ENCODE measurements around the gene KRT72.

DNA sequence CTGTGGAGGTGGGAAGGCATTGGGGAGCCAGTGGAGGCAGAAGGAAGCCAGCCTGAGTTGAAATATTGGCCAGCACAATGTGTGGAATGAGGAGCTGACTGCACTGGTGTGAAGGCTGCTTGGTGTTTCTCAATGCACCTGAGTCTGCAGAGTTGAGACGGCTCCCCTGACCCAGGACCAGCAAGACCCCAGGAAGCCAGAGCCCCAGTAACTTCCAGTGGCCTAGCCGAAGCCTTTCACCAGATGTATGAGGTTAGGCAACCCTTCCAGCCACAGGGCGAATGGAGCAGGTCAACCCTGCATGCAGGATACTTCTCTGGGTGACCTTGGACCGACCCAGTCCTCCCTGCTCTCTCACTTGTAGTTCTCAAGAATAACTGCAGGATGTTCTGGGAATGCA lies 30.0 kb upstream of the KRT72 start:
- TF ChIP-seq, protein P1, sequence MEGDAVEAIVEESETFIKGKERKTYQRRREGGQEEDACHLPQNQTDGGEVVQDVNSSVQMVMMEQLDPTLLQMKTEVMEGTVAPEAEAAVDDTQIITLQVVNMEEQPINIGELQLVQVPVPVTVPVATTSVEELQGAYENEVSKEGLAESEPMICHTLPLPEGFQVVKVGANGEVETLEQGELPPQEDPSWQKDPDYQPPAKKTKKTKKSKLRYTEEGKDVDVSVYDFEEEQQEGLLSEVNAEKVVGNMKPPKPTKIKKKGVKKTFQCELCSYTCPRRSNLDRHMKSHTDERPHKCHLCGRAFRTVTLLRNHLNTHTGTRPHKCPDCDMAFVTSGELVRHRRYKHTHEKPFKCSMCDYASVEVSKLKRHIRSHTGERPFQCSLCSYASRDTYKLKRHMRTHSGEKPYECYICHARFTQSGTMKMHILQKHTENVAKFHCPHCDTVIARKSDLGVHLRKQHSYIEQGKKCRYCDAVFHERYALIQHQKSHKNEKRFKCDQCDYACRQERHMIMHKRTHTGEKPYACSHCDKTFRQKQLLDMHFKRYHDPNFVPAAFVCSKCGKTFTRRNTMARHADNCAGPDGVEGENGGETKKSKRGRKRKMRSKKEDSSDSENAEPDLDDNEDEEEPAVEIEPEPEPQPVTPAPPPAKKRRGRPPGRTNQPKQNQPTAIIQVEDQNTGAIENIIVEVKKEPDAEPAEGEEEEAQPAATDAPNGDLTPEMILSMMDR (IDR thresholded peaks at IDR 0.05; ENCODE audit: low read depth, low read length, missing input control): no peak
- no peak for TF ChIP-seq FOXA1 (IDR thresholded peaks at IDR 0.05)
- TF ChIP-seq, protein P2, sequence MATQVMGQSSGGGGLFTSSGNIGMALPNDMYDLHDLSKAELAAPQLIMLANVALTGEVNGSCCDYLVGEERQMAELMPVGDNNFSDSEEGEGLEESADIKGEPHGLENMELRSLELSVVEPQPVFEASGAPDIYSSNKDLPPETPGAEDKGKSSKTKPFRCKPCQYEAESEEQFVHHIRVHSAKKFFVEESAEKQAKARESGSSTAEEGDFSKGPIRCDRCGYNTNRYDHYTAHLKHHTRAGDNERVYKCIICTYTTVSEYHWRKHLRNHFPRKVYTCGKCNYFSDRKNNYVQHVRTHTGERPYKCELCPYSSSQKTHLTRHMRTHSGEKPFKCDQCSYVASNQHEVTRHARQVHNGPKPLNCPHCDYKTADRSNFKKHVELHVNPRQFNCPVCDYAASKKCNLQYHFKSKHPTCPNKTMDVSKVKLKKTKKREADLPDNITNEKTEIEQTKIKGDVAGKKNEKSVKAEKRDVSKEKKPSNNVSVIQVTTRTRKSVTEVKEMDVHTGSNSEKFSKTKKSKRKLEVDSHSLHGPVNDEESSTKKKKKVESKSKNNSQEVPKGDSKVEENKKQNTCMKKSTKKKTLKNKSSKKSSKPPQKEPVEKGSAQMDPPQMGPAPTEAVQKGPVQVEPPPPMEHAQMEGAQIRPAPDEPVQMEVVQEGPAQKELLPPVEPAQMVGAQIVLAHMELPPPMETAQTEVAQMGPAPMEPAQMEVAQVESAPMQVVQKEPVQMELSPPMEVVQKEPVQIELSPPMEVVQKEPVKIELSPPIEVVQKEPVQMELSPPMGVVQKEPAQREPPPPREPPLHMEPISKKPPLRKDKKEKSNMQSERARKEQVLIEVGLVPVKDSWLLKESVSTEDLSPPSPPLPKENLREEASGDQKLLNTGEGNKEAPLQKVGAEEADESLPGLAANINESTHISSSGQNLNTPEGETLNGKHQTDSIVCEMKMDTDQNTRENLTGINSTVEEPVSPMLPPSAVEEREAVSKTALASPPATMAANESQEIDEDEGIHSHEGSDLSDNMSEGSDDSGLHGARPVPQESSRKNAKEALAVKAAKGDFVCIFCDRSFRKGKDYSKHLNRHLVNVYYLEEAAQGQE (IDR thresholded peaks at IDR 0.05): no peak
- TF ChIP-seq SP1 (IDR thresholded peaks at IDR 0.05): no peak
- TF ChIP-seq JUND (IDR thresholded peaks at IDR 0.05): no peak
- no peak for TF ChIP-seq NR2F2 (IDR thresholded peaks at IDR 0.05)
- TF ChIP-seq YY1 (IDR thresholded peaks at IDR 0.05): no peak
- TF ChIP-seq, protein P3, sequence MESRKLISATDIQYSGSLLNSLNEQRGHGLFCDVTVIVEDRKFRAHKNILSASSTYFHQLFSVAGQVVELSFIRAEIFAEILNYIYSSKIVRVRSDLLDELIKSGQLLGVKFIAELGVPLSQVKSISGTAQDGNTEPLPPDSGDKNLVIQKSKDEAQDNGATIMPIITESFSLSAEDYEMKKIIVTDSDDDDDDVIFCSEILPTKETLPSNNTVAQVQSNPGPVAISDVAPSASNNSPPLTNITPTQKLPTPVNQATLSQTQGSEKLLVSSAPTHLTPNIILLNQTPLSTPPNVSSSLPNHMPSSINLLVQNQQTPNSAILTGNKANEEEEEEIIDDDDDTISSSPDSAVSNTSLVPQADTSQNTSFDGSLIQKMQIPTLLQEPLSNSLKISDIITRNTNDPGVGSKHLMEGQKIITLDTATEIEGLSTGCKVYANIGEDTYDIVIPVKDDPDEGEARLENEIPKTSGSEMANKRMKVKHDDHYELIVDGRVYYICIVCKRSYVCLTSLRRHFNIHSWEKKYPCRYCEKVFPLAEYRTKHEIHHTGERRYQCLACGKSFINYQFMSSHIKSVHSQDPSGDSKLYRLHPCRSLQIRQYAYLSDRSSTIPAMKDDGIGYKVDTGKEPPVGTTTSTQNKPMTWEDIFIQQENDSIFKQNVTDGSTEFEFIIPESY (IDR thresholded peaks at IDR 0.05): no peak
- TF ChIP-seq, protein P4, sequence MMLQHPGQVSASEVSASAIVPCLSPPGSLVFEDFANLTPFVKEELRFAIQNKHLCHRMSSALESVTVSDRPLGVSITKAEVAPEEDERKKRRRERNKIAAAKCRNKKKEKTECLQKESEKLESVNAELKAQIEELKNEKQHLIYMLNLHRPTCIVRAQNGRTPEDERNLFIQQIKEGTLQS (IDR thresholded peaks at IDR 0.05): no peak
- TF ChIP-seq, protein P5, sequence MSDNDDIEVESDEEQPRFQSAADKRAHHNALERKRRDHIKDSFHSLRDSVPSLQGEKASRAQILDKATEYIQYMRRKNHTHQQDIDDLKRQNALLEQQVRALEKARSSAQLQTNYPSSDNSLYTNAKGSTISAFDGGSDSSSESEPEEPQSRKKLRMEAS (IDR thresholded peaks at IDR 0.05): no peak
- TF ChIP-seq RAD21 (IDR thresholded peaks at IDR 0.05): no peak
- no peak for TF ChIP-seq EGR1 (IDR thresholded peaks at IDR 0.05; ENCODE audit: low read depth in 2 of 2)
- no peak for TF ChIP-seq TAF1 (conservative IDR thresholded peaks at IDR 0.05)
- TF ChIP-seq FOXA2 (IDR thresholded peaks at IDR 0.05): no peak

Measured in liver (tissue), 3 donors.